ENCODE measurements around the gene TOMM70. TPM values are rescaled to one million over a fixed set of nuclear protein-coding genes. Genes with fewer than 3 reads are reported as not detected.

TOMM70 gene
- total RNA-seq, 1 experiment from 2014 or later: 59.2 TPM

- H3K27me3 Mint-ChIP-seq (ENCODE audit: low read depth): no peaks in the 10 kb centered on the region
- POLR2A ChIA-PET: no interaction called here
- DNase-seq (ENCODE audit: low spot score) (no peak), ATAC-seq (no peak)
- no peak overlapping the region for H3K4me3 Mint-ChIP-seq
- TF ChIP-seq OVOL2 (CRISPR knock-in tag; IDR thresholded peaks at IDR 0.05; ENCODE audit: borderline replicate concordance) (no peak), CREB1 (CRISPR knock-in tag; IDR thresholded peaks at IDR 0.05) (no peak), ZNF138 (CRISPR knock-in tag; conservative IDR thresholded peaks at IDR 0.05) (no peak), NR3C1 (CRISPR knock-in tag; conservative IDR thresholded peaks at IDR 0.05; ENCODE audit: low read depth) (no peak), ATF1 (CRISPR knock-in tag; IDR thresholded peaks at IDR 0.05) (no peak), RELA (CRISPR knock-in tag; IDR thresholded peaks at IDR 0.05; ENCODE audit: borderline replicate concordance) (no peak), ZNF263 (CRISPR knock-in tag; IDR thresholded peaks at IDR 0.05; ENCODE audit: low read depth) (no peak), KAT7 (CRISPR knock-in tag; IDR thresholded peaks at IDR 0.05; ENCODE audit: borderline replicate concordance) (no peak), ERG (CRISPR knock-in tag; IDR thresholded peaks at IDR 0.05) (no peak), AR (CRISPR knock-in tag; IDR thresholded peaks at IDR 0.05) (no peak), NR2C2 (CRISPR knock-in tag; IDR thresholded peaks at IDR 0.05) (no peak), ATF3 (CRISPR knock-in tag; conservative IDR thresholded peaks at IDR 0.05) (no peak), SMAD4 (CRISPR knock-in tag; IDR thresholded peaks at IDR 0.05) (no peak), ZNF425 (CRISPR knock-in tag; conservative IDR thresholded peaks at IDR 0.05) (no peak), IRF1 (CRISPR knock-in tag; IDR thresholded peaks at IDR 0.05) (no peak)
- peaks cover 8% of the 10 kb centered on the region for H3K9me3 Mint-ChIP-seq
- H3K4me1 Mint-ChIP-seq: peaks cover 6% of the 10 kb centered on the region
- no peak overlapping the region for H3K27ac Mint-ChIP-seq
- peaks cover 13% of the 10 kb centered on the region for H3K36me3 Mint-ChIP-seq
- CTCF ChIA-PET: interaction anchor here (1.3 kb wide), 1 partner anchor 34 kb away, joined by 3 read pairs; no protein-coding TSS in a partner anchor
These were observed 28.4 kb upstream of the TOMM70 start for GRCh38 chr3:100429187-100429716.

GRCh38 chr3:100427699-100428098, 26.8 kb upstream of the TOMM70 start:
- CTCF ChIA-PET: no interaction called here
- ATAC-seq: no peak
- TF ChIP-seq E2F5 (CRISPR knock-in tag; IDR thresholded peaks at IDR 0.05) (no peak), ZNF396 (CRISPR knock-in tag; IDR thresholded peaks at IDR 0.05; ENCODE audit: borderline replicate concordance) (no peak), RELA (CRISPR knock-in tag; IDR thresholded peaks at IDR 0.05; ENCODE audit: borderline replicate concordance) (no peak), AR (CRISPR knock-in tag; IDR thresholded peaks at IDR 0.05) (no peak), MAX (CRISPR knock-in tag; IDR thresholded peaks at IDR 0.05) (no peak), AFF4 (CRISPR knock-in tag; IDR thresholded peaks at IDR 0.05; ENCODE audit: borderline replicate concordance) (no peak)

More at GRCh38 chr3:100427699-100428098, 26.8 kb upstream of the TOMM70 start:
- Mint-ChIP-seq H3K4me3 (no peak overlapping the region), H3K36me3 (0 out of 2 replicates have a peak, but pooled peaks cover 2% of the 10 kb centered on the region), H3K27me3 (ENCODE audit: low read depth) (no peaks in the 10 kb centered on the region), H3K9me3 (no peaks in the 10 kb centered on the region), H3K4me1 (peaks cover 6% of the 10 kb centered on the region), H3K27ac (no peak overlapping the region)
- DNase-seq (ENCODE audit: low spot score): no peak
- POLR2A ChIA-PET: interaction anchor here (0.7 kb wide), 1 partner anchor 163 kb away, joined by 3 read pairs; no protein-coding TSS in a partner anchor
